SU-DHL-6 (cell line): ENCODE measurements around the gene RPS6KA1.

Experiments
- CTCF ChIP-seq: fragments of 200-600 bp; sonication (generic); IDR thresholded peaks from one replicate; pipeline ENCODE4 v1.5.1; 2017; ENCODE audit warnings: antibody characterized with exemption, mild to moderate bottlenecking, low read length, moderate library complexity; ENCODE audit not compliant: insufficient read depth, poor library complexity, severe bottlenecking
- EZH2phosphoT487 ChIP-seq: fragments of 200-600 bp; sonication (generic), shearing (Covaris generic); conservative IDR thresholded peaks from 2 replicates; pipeline ENCODE4 v1.6.1; 2018; ENCODE audit warnings: mild to moderate bottlenecking, antibody characterized with exemption, low read length, moderate library complexity, mixed read lengths

GRCh38 chr1:26610781-26611180, 81.2 kb downstream of the RPS6KA1 start:
- no peak for TF ChIP-seq CTCF
- no peak for TF ChIP-seq EZH2phosphoT487
